Endothelial cell of umbilical vein (primary cell): ENCODE measurements around the gene ABCD3.

Experiments used
- CTCF ChIP-seq, 2 donors: IDR thresholded peaks; 1 replicate in 1 of 2; 2 replicates in 1 of 2; pipeline ENCODE4 v1.5.1; 2011; ENCODE audit warnings: low read length in 2 of 2, mild to moderate bottlenecking in 2 of 2, moderate library complexity in 2 of 2, control low read depth in 1 of 2, inconsistent platforms in 1 of 2, low read depth in 1 of 2; ENCODE audit not compliant: insufficient read depth in 1 of 2; ENCODE audit errors: extremely low read depth in 1 of 2
- EZH2 ChIP-seq: IDR thresholded peaks from 2 replicates; pipeline ENCODE4 v1.6.1; 2012; ENCODE audit warnings: borderline replicate concordance, low read depth, mild to moderate bottlenecking, moderate library complexity, low read length, inconsistent platforms; ENCODE audit not compliant: severe bottlenecking
- FOS ChIP-seq: IDR thresholded peaks from 2 replicates; pipeline ENCODE4 v1.6.1; 2011; ENCODE audit warnings: mild to moderate bottlenecking, low read length, moderate library complexity, borderline replicate concordance; ENCODE audit not compliant: insufficient read depth
- GATA2 ChIP-seq: IDR thresholded peaks from 2 replicates; pipeline ENCODE4 v1.7.0; 2011; ENCODE audit warnings: low read depth, mild to moderate bottlenecking, moderate library complexity, mixed read lengths, low read length; ENCODE audit not compliant: insufficient read length, insufficient read depth
- MAX ChIP-seq: IDR thresholded peaks from 2 replicates; pipeline ENCODE4 v1.6.1; 2011; ENCODE audit not compliant: insufficient read depth, insufficient read length
- POLR2A ChIP-seq: IDR thresholded peaks from 2 replicates; pipeline ENCODE4 v1.6.1; 2012; ENCODE audit warnings: low read depth, mild to moderate bottlenecking, control low read depth, low read length
- POLR2AphosphoS5 ChIP-seq: IDR thresholded peaks from 2 replicates; pipeline ENCODE4 v1.6.1; 2012; ENCODE audit warnings: low read depth, mild to moderate bottlenecking, control low read depth, low read length, moderate library complexity; ENCODE audit not compliant: insufficient read depth

GRCh38 chr1:94503153-94503552 lies 85.0 kb downstream of the ABCD3 start:
- no peak for TF ChIP-seq POLR2AphosphoS5
- no peak for TF ChIP-seq POLR2A
- no peak for TF ChIP-seq CTCF (IDR thresholded peaks at IDR 0.05; ENCODE audit: extremely low read depth in 1 of 2, insufficient read depth in 1 of 2, low read depth in 1 of 2, low read length in 2 of 2)
- TF ChIP-seq EZH2: no peak
- no peak for TF ChIP-seq FOS
- TF ChIP-seq MAX: no peak
- no peak for TF ChIP-seq GATA2
